Activated CD4-positive, alpha-beta T cell treated with anti-CD3 and anti-CD28 coated beads, Interleukin-2, Interleukin-4, amounts not matched to agents 100 ng/mL and 50 ng/mL, durations not matched to agents 16 hours and 8 hours (primary cell): ENCODE measurements around the gene ETS1.

Experiments
- DNase-seq: peaks from one replicate; pipeline ENCODE4 v3.0.0-alpha.2; 2020; ENCODE audit warnings: low spot score

ETS1 gene

DNA sequence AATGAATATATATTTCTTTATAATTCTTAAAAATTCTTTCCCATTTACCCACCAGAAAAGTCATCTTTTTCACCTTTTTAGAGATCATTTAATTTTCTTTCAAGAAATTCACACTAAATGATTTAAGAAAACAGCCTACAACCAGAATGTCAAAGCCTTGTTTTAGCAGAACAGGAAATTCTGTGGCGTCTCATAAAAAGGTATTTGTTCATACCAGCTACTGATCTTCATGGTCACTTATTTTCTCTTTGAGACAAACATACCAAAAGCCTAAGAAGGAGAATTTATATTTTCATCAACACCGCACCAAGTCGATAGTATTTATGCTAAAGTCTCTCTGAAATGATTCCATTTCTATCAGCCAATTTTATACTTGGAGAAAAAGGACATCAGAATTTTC is 105.3 kb downstream of the ETS1 start:
- no peak for DNase-seq

DNA sequence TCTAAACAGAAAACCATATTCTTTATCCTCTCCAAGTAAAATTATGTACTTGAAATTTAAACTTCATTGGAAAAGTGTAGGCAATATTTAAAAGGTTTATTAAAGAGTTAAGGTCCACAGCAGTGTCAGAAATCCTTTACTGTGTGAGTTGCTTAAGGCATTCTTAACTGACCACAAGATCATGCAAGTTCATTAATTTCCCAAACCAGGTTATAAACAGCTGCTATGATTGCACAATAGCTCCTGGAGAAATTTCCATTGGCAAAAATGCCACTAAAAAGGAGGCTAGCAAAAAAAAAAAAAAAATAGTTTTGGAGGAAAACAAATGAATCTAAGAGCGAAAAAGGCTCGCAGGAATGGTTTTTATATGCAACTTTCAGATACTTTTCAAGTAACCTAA is 106.2 kb downstream of the ETS1 start:
- DNase-seq, result no peak

DNA sequence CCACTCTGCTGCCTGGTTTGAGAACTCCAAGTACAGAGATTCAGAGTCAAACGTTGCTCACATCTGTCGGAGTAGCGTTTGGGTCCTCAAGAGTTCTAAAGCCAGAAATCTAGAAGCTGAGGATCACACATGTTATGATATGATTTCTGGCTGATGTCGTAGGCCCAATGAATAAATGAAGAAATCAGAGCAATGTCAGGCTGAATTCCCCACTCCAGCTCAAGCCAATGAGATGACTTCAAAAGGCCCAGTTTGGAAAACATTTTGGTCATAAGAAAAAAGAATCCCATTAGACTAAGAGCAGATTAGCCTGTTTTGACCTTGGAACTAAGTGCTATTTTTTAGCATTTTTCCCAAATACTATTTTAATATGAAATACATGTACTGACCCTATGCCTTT is 106.7 kb downstream of the ETS1 start:
- no peak for DNase-seq

DNA sequence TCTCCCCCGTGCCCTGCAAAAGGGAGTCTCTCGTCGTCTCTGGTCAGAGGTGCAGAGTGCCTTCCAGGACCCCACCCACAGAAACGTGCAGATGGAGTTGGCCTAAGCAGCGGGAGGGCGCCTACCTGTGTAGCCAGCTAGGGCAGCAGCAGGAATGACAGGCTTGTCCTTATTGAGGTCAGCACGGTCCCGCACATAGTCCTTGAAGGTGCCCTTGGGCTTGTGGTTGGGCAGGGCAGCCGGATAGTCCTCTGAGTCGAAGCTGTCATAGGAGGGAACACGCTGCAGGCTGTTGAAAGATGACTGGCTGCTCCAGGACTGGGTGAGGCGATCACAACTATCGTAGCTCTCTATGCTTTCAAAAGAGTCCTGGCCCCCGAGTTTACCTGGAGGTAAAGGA is 107.3 kb downstream of the ETS1 start:
- no peak for DNase-seq

DNA sequence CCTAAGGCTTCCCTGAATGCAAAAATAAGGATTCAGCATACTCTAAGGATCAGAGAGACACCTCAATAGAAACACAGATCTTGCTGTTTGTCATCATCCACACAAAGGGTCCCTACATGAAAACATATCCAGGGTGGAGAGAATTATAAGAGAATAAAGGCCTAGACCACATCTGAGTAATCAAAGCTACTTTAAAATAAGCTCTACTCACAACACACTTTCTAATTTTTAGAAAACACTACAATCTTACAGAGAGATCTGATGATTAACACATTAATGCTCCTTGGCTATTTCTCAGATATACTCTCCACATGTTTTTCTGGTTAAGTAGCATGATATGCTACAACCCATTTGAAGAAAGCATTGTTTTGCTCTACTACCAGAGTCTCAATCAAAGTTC is 108.2 kb downstream of the ETS1 start:
- no peak for DNase-seq

DNA sequence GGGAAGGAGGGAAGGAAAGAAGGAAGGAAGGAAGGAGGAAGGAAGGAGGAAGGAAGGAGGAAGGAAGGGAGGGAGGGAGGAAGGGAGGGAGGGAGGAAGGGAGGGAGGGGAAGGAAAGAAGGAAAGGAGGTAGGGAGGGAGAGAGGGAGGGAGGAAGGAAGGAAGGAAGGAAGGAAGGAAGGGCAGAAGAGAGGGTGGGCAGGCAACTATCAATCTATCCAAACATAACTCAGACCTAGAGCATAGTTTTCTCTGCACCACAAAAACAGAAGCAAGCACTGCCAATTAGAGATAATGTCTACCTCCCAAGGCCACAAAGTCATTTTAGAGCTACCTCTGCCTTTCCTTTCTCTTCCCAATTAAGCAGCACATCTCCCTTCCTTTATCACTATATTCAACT is 109.1 kb downstream of the ETS1 start:
- DNase-seq, result no peak

DNA sequence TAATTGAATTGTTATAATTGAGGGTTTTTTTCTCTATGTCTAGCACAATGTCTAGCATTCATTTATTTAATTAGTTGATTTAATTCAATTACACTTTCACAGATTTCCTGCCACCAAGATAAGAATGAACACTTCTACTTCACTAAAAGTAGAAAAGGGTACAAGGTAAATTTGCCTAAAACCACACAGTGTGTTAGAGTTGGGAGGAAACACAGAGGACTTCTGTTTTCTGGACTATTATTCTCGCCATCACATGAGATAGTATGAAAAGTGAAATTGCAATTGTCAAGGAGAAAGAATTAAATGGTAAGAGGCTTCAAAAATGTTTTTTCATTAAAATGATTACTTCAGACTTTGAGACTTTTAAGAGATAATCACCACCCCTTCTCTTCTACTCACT is 109.5 kb downstream of the ETS1 start:
- DNase-seq, result no peak

DNA sequence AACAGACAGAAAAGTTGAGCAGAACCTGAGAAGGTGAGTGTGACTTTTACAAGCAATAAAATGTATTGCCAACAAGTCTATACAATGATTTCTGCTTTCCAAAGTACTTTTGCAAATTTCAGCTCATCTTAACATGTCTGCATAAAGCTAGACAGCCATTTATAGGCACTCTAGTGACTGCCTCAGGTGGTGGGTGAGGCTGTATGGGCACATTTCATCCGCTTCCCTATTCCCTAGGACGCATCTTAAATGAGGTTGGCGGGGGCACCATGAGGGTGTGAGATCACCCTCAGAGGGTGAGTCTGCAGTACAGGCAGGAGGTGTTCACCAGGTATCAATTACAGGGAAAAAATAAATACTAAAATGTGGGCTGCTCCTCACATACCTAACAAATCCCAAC is 110.1 kb downstream of the ETS1 start:
- no peak for DNase-seq

DNA sequence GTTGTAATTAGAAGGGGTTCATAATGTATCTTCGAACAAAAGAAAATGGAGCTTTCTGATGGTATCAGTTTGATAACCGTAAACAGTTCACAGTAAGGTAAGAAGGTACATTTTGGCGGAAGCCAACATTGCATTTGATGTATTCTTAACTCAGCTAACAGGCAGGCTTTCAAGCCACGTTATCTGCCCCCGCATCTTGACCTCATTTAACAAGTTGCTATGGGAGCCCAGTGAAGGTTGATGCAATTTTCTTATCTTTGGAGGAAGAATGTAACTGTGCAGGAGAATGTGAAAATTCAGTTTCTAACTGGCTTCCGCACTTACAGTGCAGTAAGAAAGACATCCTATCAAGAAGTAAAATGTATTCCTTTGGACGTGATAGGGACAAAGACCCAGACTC is 110.6 kb downstream of the ETS1 start:
- DNase-seq, result peak; percentile 89

DNA sequence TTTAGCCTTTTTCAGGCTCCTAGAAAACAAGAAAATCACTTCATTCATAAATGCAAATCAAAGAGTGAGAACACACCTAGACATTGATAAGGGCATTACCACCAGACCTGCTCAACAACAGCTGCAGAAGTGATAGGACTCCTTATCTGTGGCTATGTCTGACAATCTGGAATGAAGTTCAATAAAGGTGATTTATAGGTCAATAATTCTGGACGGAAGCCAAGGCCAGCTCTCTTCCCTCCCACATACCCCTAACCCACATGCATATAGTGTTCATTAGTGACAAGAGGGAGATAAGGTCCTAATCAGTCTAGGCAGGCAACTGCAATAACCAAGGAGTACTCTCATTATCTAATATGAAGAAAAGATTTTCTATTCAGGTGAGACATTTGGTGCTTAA is 111.3 kb downstream of the ETS1 start:
- no peak for DNase-seq

DNA sequence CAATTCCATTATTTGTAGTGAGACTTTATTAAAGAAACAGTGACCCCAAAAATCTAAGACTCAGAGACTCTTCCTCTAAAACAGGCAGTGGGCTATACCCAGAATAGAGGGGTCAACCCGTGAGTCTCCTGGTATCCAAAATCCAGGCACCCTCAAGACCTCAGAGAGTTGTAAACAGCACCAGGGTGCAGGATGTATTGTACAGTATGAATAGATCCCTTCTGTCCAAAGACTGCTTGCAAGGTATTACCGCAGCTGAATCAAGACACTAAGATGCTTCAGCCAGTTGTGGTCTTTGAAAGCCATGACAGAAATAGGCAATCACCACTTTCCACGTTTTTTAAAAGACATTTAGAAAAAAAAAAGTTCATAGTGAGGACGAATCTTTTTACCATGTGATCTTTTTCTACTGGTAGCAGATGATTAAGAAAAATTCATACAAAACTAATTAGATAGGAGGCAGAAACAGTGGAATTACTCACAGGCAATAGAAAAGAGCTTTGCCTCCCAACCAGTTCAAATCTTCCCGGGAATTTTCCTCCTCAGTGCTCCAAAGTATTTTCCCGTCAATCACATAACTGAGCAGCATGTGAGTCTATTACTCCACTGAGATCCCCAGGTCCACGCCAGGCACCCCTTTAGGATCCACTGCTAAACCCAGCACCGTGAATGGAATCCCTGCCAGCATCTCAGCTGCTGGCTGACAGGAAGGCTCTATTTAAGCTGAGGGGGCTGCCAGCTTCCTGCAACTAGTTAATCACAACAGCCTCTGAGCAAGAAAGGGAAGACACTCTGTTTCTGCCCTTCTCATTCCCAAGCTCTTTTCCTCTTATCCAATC is 113.1 kb downstream of the ETS1 start:
- DNase-seq, result no peak

DNA sequence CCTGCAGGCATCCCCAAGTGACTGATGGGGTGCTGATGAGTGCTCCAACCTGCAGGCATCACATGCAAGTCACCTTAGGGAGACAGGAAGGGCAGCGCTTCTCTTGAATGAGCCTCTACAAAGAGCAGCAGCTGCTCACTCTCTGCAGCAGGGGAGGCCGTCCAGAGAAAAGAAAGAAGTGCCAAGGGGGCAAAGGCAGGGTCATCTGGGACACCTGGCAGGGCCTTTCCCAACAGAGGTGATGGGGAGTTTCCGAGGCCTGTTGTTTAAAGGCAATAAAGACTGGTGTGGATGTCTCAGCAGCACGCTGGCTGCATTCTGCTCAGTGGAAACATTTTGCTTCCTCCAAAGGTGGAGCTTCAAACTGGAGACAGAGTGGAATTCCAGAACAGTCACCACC is 113.7 kb downstream of the ETS1 start:
- DNase-seq, result no peak

DNA sequence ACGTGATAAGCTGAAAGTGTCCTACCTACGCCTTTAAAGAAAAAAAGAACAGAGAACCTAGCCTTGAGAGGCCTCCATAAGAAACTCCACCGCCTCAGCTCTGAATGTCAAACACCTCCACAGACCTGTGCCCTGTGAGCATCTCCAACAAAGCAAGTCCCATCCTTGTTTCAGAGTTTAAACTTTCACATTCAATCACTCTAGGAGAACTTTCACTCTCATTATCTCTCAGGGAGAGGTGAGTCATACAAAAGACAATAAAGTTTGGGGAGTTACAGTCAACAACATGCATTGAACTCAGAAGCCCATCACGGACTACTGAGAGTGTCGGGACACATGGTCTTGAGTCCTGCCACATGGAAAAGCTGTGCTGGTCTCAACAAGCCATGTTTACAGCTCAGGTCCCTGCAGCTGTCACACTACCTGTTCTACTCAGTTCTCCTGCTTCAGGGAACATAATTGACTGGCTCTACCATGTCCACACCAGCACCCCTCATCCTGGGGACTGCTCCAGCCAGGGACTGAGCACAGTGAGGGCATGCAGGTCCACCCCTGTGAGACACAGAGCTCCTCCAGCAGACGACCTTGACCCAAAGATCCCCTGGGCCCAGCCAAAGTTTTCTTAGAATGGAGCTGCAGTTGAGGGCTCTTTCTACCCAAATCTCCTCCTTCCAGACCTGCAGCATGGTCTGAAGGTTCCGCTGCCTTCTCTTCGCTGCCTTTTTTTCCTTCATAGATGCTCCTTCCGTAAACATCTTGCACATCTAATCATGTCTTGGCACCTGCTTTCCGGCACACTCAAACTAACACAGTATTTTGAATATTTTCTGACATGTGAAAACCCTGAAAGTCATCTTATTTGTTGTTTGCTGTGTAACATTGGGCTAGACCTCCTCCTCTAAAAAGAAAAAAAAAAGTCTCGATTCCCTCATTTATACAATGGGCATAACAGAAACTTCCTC is 114.9 kb downstream of the ETS1 start:
- DNase-seq, result peak; percentile 92

DNA sequence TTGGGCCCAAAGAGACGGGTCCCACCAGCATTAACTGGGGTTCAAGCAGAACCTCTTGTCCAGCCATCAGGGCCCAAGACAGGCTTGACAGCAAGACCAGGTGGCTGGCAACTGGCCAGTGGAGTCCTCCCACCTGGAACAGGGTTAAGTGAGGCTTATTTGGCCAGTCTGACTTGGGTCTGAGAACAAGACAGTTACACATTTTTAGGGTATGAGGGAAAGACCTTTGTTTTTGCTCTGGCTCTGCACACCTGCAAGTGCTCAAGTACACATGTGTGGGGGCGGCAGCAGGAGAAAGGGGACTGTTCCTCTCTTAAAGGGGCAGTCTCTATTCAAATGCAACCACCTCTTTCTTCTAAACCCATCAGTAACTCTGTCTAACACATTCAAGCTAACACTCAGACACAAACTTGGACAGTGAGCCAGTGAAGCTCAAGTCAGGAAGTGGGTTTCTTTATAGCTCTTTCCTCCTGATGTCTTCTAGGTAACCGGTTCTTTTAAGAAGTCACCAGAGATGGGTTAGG is 116.2 kb downstream of the ETS1 start:
- DNase-seq, result peak; percentile 74

DNA sequence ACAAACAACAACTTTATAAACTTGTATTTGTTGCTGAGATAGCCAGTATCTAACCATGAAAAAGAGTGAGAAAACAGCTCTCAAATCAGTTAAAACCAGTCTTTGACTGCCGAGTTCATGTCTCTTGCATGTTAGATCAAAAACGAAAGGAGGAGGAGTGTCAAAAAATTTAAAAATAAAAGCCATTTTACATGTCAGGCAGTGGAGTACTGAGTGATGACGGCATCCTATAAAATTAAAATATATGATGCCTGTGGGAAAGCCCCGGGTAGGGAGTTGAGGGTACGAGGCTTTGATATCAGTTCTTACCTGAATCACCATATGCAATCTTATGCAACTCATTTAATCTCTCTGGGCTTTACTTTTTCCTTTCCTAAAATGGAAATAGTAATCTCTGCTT is 117.3 kb downstream of the ETS1 start:
- peak; percentile 64 for DNase-seq

DNA sequence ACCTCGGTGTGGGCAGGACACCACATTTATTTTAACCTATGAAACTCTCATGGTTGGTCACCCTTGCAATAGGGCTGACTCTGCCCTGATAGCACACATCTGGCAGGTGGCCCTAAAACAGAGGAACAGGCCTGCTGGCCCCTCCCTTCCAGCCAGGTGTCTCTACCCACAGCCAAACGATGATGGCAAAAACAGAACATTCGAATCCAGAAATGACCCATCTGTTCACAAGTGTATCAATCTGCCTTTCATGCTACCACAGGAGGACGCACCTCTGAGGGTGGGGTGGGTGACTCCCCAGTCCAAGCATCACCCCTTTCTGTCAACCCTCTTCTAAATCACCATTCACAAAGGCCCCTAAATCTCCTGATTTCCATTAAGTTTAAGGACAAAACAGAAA is 118.1 kb downstream of the ETS1 start:
- DNase-seq, result peak; percentile 59

DNA sequence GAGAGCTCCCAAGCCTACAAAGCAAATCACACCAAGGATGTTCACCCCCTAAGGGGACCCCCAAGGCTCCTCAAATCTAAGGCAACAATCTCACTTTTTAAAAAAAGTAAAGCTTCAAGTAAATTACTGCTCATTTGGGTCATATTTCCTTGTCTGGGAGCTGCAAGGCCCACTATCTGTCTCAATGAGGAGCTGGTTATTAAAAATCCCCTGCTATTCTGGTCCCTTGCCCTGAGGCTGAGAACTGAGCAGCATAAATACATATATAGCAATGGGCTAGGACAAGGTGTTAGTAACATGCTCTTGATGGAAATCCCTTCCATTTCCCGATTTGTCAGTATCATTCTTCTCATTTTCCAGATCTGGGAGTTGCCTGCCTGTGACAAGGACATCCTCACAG is 119.2 kb downstream of the ETS1 start:
- DNase-seq, result no peak

DNA sequence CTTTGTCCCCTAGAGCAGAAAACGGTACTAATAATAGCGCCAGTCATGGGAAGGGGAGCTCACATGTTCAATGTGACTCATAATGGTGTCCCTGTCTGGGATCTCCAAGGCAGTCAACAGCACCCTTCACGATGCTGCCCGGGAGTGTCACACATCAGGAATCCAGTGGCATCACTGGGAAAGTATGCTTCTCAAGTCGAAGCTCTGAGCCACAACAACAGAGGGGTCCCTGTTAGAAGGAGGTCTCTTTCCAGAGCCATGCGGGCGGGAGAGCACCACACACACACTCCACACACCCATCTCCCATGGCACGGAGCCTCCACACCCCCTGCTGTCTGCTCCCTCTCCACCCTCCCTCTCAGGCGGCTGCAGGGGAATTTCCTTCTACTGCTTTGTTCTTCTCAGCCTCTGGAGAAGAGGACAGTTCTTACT is 119.7 kb downstream of the ETS1 start:
- no peak for DNase-seq

DNA sequence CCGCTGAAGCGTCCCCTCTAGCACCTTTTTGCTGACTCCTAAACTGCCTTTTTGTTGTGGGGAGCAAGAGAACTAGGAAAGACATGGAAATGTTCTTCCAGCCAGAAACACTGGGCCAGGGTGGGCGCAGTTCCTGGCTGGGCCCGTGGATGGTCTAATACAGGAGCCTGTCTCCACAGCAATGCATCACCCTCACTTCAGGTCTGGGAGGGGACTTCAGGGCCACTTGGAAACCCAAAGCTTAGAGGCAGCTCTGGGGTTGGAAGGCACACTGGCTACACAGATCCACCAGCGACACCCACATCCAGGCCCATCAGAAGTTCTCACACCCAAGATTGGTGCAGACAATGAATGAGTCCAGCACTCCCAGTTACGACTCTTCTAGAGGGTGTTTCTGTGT is 120.3 kb downstream of the ETS1 start:
- DNase-seq, result no peak

DNA sequence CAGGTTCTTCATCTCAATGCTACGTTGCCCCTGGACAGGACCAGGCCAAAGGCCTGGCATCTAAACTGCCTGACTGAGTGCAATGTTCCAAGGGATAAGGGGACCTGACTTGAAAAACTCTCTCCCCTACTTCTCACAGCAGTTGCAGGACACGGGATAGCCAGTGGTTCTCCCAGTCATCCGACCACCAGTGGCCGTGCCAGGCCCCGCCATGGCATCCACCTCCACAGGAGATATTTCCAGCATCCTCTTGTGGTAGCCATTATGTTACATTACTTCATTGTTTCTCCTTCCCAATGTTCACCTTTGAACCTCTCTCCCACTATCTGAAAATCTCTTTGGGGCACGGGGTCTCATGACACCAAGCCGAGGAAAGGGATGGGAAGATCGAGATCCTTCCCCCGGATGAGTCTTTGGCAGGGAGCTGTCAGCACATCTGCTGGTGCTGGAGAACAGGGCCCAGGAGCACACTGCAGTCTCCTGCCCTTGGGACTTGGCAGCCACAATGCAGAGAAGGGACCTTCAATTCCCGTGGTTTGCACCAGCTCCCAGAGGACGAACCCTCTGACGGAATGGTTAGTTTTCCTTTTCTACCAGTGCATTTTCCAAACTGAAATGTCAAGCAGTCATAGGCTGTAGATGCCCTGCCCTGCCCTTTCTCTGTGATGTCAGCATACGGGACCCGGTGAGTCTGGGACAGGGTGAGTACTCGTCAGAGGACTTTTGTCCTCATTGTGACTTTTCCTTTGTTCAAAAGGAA is 121.2 kb downstream of the ETS1 start:
- no peak for DNase-seq

DNA sequence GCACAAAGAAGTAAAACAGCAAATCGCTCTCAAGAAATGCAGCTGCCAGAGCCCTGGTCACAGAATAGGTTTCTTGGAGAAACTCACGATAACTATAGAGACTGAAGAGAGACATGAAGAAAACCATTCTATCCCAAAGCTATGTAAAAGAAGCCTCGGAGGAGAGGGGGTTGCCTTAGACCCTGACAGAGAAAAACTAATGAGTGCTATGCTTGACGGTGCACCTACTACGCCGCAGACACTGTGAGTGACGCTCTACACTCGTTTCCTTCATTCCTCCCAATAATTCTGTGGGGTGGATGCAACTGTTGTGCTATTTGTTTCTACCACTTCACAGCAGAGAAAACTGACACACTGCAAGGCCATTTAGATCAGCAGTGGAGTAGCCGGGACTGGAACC is 121.8 kb downstream of the ETS1 start:
- no peak for DNase-seq

DNA sequence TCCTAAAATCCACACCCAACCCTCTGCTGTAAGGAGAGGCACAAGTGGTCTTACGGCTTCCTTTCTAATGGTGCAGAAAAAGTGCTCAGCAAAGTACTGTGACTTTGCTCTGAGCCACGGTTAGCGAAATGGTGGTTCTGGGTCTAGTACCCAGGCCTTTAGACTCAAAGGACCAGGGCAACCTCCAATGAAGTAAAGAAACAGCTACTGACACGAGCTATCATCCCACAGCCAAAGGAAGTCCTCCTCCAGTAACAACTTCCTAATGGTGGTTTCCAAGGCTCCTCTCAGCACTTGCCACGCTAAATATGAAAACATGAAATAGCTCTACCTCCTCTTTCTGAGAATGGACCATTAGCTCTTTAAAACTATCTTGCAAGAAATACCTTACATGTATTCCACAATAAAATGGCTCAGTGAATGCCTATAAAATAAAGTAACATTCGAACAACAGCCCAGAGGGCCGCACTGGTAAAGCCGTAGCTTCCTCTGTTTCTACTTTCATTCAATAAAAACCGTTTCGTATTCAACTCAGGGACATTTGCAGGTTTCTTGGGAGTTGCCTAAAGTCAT is 122.4 kb downstream of the ETS1 start:
- DNase-seq, result no peak
